Activated effector memory CD4-positive, alpha-beta T cell treated with anti-CD3 and anti-CD28 coated beads, Interleukin-2, amount 50 U/mL, for 16 hours (primary cell): ENCODE data around the gene SLC5A12.

Experiments
- DNase-seq: peaks from one replicate; pipeline ENCODE4 v3.0.0-alpha.2; 2020

Gene SLC5A12

GRCh38 chr11:26717771-26718170, 4.1 kb downstream of the SLC5A12 start:
- no peak for DNase-seq

GRCh38 chr11:26715133-26715532, 6.7 kb downstream of the SLC5A12 start:
- no peak for DNase-seq

- no peak for DNase-seq
Measured at GRCh38 chr11:26712497-26712896, 9.4 kb downstream of the SLC5A12 start.

- DNase-seq = no peak
Measured at GRCh38 chr11:26710489-26710888, 11.4 kb downstream of the SLC5A12 start.

GRCh38 chr11:26708736-26709456, 13.0 kb downstream of the SLC5A12 start:
- DNase-seq = no peak

- no peak for DNase-seq
Measured at GRCh38 chr11:26706181-26706580, 15.7 kb downstream of the SLC5A12 start.

- DNase-seq = no peak
Measured at GRCh38 chr11:26704249-26704648, 17.6 kb downstream of the SLC5A12 start.

GRCh38 chr11:26703411-26704191, 18.3 kb downstream of the SLC5A12 start:
- no peak for DNase-seq

GRCh38 chr11:26702406-26702805, 19.5 kb downstream of the SLC5A12 start:
- DNase-seq = no peak

GRCh38 chr11:26700574-26701235, 21.2 kb downstream of the SLC5A12 start:
- no peak for DNase-seq

- no peak for DNase-seq
Measured at GRCh38 chr11:26698224-26698623, 23.6 kb downstream of the SLC5A12 start.

GRCh38 chr11:26696330-26696729, 25.5 kb downstream of the SLC5A12 start:
- no peak for DNase-seq

GRCh38 chr11:26688701-26689100, 33.2 kb downstream of the SLC5A12 start:
- no peak for DNase-seq

- no peak for DNase-seq
Measured at GRCh38 chr11:26687351-26687750, 34.5 kb downstream of the SLC5A12 start.

GRCh38 chr11:26677566-26677965, 44.3 kb downstream of the SLC5A12 start:
- DNase-seq = no peak

GRCh38 chr11:26676641-26677040, 45.2 kb downstream of the SLC5A12 start:
- no peak for DNase-seq

- no peak for DNase-seq
Measured at GRCh38 chr11:26675233-26675928, 46.5 kb downstream of the SLC5A12 start.

GRCh38 chr11:26665946-26666345, 55.9 kb downstream of the SLC5A12 start:
- no peak for DNase-seq

GRCh38 chr11:26665036-26665435, 56.8 kb downstream of the SLC5A12 start:
- DNase-seq = no peak

GRCh38 chr11:26662916-26663315, 58.9 kb downstream of the SLC5A12 start:
- no peak for DNase-seq

GRCh38 chr11:26655287-26655686, 66.6 kb downstream of the SLC5A12 start:
- no peak for DNase-seq

GRCh38 chr11:26651916-26652315, 69.9 kb downstream of the SLC5A12 start:
- no peak for DNase-seq

- DNase-seq = no peak
Measured at GRCh38 chr11:26649884-26650283, 72.0 kb downstream of the SLC5A12 start.
